Cardiac muscle cell (in vitro differentiated cells and primary cell): Measurements from ENCODE around the gene PPP2R3B. TPM values are rescaled to one million over a fixed set of nuclear protein-coding genes. Genes with fewer than 3 reads are reported as not detected.

Experiments
- DNase-seq, 2 donors: peaks; one replicate each; pipeline versions ENCODE4 v3.0.0 to v3.0.0-alpha.2; 2010 to 2017; ENCODE audit warnings: low read depth in 1 of 2, low spot score in 1 of 2
- H3K27ac ChIP-seq: fragments of 200-600 bp; sonication (generic); 2 replicates; pipeline ENCODE4 v1.5.1; 2016
- H3K27me3 ChIP-seq: fragments of 200-600 bp; sonication (generic); 2 replicates; pipeline ENCODE4 v1.6.0; 2016; ENCODE audit warnings: control low read depth
- H3K36me3 ChIP-seq: fragments of 200-600 bp; sonication (generic); 2 replicates; pipeline ENCODE4 v1.5.1; 2016; ENCODE audit warnings: control low read depth
- H3K4me1 ChIP-seq: fragments of 200-600 bp; sonication (generic); 2 replicates; pipeline ENCODE4 v1.8.1; 2017; ENCODE audit warnings: low read depth, mild to moderate bottlenecking, mixed run types
- H3K4me3 ChIP-seq: fragments of 200-600 bp; sonication (generic); 2 replicates; pipeline ENCODE4 v1.5.1; 2016; ENCODE audit warnings: mild to moderate bottlenecking
- H3K9me3 ChIP-seq: fragments of 200-600 bp; sonication (generic); 2 replicates; pipeline ENCODE4 v1.5.1; 2017; ENCODE audit warnings: low read depth, mild to moderate bottlenecking, control low read depth
- polyA plus RNA-seq: library from polyadenylated mRNA; unstranded; fragments of >200 nt; fragmentation: Nextera tagmentation; extraction: Ambion mirVana; gene quantifications from 2 replicates; pipeline ENCODE4 v1.2.1, GENCODE V29; 2016
- total RNA-seq: library from RNA; depleted of rRNA; stranded (reverse); fragments of >200 nt; gene quantifications from 2 replicates; pipeline ENCODE4 v1.2.3, GENCODE V29; 2016
- TF ChIP-seq, protein P1 (sequence below): IDR thresholded peaks from 2 replicates; pipeline ENCODE4 v1.5.1; 2012; ENCODE audit warnings: low read depth, mild to moderate bottlenecking, low read length

PPP2R3B gene
- total and polyA plus RNA-seq, 2 experiments from 2014 or later, result 142 to 155 TPM

DNA sequence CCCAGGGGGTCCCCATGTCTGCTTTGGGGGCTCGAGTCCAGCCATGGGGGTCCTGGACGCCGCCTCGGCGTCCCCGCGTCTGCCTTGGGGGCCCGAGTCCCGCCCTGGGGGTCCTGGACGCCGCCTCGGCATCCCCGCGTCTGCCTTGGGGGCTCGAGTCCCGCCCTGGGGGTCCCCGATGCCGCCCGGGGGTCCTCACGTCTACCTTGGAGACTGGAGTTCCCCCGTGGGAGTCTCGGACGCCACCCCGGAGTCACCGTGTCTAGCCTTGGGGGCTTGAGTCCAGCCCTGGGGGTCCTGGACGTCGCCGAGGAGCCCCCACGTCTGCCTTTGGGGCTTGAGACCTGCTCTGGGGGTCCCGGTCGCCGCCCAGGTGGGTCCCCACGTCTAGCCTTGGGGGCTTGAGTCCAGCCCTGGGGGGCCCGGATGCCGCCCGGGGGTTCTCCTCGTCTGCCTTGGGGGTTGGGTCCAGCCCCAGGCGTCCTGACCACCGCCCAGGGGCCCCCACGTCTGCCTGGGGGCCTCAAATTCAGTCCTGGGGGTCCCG lies 67.1 kb downstream of the PPP2R3B start:
- Histone ChIP-seq H3K9me3 (no peaks in the 10 kb centered on the region), H3K27ac (peak overlapping the region; percentile 72), H3K36me3 (no peaks in the 10 kb centered on the region), H3K4me1 (peaks cover 6% of the 10 kb centered on the region), H3K4me3 (peak overlapping the region; percentile 85), H3K27me3 (no peaks in the 10 kb centered on the region)
- TF ChIP-seq, protein P1, sequence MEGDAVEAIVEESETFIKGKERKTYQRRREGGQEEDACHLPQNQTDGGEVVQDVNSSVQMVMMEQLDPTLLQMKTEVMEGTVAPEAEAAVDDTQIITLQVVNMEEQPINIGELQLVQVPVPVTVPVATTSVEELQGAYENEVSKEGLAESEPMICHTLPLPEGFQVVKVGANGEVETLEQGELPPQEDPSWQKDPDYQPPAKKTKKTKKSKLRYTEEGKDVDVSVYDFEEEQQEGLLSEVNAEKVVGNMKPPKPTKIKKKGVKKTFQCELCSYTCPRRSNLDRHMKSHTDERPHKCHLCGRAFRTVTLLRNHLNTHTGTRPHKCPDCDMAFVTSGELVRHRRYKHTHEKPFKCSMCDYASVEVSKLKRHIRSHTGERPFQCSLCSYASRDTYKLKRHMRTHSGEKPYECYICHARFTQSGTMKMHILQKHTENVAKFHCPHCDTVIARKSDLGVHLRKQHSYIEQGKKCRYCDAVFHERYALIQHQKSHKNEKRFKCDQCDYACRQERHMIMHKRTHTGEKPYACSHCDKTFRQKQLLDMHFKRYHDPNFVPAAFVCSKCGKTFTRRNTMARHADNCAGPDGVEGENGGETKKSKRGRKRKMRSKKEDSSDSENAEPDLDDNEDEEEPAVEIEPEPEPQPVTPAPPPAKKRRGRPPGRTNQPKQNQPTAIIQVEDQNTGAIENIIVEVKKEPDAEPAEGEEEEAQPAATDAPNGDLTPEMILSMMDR, result no peak
- DNase-seq, result no peak

DNA sequence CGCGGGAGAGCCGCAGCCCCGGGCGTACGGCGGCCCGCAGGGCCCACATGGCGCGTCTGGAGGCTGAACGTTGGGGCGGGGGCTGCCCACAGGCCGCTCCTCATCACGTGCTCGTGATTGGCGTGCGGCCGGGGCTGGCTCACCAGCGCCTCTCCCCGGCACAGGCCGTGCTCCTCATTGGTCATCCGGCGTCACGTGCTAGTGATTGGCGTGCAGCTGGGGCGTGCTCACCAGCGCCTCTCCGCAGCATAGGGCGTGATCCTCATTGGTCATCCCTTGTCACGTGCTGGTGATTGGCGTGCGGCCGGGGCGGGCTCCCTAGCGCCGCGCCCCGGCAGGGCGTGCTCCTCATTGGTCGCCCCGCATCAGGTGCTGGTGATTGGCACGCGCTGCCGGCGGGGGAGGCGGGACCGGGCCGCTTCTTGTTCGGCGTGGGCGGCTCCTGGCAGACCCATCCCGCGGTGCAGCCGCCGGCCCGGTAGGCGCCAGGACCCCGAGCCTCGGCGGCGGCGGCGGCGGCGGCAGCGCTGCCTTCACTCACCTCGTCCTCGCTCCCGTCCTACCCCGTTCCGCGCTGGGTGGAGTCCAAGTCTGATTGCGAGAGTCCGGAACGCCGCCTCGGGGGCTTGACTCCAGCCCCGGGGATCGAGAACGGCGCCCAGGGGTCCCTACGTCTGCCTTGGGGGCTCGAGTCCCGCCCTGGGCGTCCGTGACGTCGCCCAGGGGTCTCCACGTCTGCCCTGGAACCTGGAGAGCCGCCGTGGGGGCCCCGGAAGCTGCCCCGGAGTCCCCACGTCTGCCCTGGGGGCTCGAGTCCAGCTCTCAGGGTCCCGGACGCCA lies 67.7 kb downstream of the PPP2R3B start, which contains the start of gene GTPBP6:
GTPBP6 (minus strand) TSS at position 58 of the 840 bp plus-strand sequence; CDS start at position 49, 9 bp downstream.
- no peaks in the 10 kb centered on the region for H3K36me3 ChIP-seq
- no peaks in the 10 kb centered on the region for H3K9me3 ChIP-seq
- TF ChIP-seq, protein P1, result peak; percentile 13
- no peaks in the 10 kb centered on the region for H3K27me3 ChIP-seq
- peak within 1 kb of the TSS; percentile 93 for H3K27ac ChIP-seq
- peaks cover 6% of the 10 kb centered on the region for H3K4me1 ChIP-seq
- peak within 1 kb of the TSS; percentile 85 for H3K4me3 ChIP-seq
- DNase-seq, result peak; percentile 99 to 100

DNA sequence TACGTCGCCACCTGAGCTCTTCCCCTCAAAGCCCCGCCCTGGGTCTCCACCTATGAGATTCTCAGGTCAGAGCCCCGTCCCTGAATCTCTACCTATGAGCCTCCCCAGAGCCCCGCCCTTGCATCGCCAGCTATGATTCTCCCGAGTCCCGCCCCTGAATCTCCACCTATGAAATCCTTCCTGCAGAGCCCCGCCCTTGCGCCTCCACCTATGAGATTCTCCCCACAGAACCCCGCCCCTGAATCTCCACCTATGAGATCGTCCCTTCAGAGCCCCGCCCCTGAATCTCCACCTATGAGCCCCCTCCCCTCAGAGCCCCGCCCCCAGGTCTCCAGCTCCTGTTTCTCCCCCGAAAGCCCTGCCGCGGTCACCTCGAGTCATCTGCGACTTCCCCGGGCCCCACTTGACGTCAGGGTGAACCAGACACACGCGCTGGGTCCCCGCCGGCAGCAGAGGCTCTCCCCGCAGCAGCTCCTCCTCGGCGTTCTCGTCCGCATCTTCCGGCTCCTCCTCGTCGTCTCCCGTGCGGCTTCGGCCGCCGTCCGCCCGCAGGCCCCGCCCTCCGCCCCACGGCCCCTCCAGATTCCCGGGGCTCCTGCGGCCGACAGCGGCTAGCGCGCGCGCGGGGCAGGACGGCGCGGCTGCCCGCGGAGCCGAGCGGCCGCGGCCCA lies 68.5 kb downstream of the PPP2R3B start:
- peak overlapping the region; percentile 93 for H3K27ac ChIP-seq

DNA sequence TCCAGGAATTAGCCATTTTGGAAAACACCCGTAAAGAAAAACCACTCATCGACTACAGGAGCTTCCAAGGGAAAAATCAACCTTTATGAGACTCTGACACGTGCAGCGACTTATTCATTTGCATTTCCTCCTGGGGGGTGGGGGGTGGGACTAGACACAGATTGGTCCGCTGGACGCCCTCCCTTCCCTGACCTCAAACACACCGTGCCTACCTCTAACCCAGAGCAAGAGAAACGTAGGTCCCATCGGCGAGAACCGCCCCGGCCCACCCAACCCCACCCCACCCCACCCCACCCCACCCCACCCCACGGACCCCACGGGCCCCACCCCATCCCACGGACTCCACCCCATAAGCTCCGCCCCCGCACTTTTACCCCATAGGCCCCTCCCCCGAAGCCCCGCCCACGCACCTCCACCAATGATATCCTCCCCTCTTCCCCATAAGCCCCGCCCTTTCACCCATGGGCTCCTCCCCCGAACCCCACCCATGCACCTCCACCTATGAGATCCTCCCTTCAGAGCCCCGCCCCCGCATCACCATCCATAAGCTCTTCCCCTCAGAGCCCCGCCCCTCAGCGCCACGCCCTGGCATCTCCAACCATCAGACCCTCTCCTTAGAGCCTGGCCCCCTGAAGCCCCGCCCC lies 69.2 kb downstream of the PPP2R3B start:
- Histone ChIP-seq H3K27me3 (no peaks in the 10 kb centered on the region), H3K27ac (peak overlapping the region; percentile 1), H3K9me3 (no peaks in the 10 kb centered on the region), H3K36me3 (peaks cover 5% of the 10 kb centered on the region), H3K4me1 (peaks cover 6% of the 10 kb centered on the region), H3K4me3 (peak overlapping the region; percentile 12)
- TF ChIP-seq, protein P1, result no peak
- no peak for DNase-seq

More for the DNA sequence above, 68.5 kb downstream of the PPP2R3B start:
- H3K27me3 ChIP-seq, result no peaks in the 10 kb centered on the region
- peak; percentile 99 to 100 for DNase-seq
- H3K4me1 ChIP-seq, result peaks cover 6% of the 10 kb centered on the region
- H3K36me3 ChIP-seq, result no peaks in the 10 kb centered on the region
- TF ChIP-seq, protein P1, result no peak
- H3K9me3 ChIP-seq, result no peaks in the 10 kb centered on the region
- peak overlapping the region; percentile 52 for H3K4me3 ChIP-seq
